ENCODE measurements around the gene ASTL.

The ASTL gene

DNA sequence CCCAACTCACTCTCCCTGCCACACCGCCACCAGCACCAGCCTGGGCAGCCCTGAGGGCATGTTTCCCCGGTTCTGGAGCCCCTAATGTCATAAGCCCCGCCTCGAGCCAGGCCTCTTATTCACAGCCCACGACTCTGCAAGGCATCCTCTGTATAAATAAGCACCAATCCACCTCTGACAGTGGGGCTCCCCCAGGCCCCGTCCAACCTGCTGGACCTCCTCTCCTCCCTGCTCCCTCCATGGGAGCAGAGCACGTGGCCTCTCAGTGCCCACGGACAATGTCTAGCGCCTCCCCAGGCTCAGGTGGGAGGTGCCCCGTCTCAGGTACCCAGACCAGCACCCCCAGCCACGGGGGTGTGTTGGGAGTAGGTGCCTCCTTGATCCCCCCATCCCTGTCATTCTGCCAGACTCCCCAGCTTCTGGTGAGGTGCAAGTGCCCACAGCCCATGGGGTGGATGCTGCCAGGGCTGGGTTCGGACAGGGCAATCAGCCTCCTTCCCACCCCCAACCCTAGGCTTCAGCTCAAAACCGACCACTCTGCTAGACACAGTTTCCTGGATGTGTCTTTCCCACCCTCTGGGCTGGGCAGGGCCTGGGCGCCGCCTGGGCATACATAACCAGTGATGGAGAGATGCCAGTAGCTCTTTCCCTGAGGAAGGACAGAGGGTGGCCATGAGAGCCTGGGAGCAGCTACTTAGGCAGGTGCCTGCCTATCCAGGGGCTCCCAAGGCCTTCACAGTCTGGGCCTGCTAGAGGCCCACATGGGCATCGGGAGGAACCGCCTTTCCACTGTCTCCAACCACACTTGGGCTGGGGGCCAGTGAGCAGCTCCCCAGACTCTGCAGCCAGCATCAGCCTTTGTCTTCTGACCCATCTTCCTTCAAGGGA lies 20.4 kb downstream of the ASTL start:
- TF ChIP-seq, protein P1, sequence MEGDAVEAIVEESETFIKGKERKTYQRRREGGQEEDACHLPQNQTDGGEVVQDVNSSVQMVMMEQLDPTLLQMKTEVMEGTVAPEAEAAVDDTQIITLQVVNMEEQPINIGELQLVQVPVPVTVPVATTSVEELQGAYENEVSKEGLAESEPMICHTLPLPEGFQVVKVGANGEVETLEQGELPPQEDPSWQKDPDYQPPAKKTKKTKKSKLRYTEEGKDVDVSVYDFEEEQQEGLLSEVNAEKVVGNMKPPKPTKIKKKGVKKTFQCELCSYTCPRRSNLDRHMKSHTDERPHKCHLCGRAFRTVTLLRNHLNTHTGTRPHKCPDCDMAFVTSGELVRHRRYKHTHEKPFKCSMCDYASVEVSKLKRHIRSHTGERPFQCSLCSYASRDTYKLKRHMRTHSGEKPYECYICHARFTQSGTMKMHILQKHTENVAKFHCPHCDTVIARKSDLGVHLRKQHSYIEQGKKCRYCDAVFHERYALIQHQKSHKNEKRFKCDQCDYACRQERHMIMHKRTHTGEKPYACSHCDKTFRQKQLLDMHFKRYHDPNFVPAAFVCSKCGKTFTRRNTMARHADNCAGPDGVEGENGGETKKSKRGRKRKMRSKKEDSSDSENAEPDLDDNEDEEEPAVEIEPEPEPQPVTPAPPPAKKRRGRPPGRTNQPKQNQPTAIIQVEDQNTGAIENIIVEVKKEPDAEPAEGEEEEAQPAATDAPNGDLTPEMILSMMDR (IDR thresholded peaks at IDR 0.05; ENCODE audit: borderline replicate concordance, insufficient read depth, low read depth, low read length): peak; percentile 32; the same call in 1 of the 2 replicates

DNA sequence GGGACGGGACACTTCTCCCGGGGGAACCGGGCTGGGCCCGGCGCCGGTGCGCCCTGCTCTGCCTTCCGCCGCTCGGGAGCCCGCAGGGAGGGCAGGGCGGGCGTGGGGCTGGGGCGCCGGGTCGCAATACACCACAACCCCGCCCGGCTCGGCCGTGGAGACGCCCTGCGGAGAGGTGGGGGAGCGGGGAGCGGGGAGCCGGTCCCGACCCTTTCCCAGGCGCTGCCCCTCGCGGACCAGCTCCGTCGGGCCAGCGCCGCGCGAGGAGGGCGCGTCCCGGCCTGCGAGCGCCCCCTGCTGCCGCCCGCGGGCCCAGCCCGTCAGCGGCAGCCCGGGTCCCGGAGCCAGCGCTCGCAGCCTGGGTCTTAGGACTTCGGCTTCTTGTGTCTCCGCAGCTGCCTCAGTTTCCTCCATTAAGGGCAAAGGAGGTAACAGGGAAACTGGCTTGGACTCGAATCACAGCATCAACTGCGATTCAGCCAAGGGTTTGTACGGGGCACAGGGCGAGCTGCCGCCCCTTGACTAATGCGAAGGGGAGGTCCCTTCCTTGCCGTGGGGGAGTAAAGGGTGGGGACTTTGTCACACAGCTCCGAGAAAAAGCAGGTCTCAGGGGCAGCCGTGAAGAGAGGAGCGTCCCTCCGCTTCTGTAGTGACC lies 21.3 kb downstream of the ASTL start:
- TF ChIP-seq, protein P1 (IDR thresholded peaks at IDR 0.05; ENCODE audit: borderline replicate concordance, insufficient read depth, low read depth, low read length): peak; percentile 96
- H3K4me3 ChIP-seq (ENCODE audit: low read depth, low read length): peak overlapping the region; percentile 54

More for the DNA sequence above, 20.4 kb downstream of the ASTL start:
- H3K4me3 ChIP-seq (ENCODE audit: low read depth, low read length): peak overlapping the region; percentile 54

DNA sequence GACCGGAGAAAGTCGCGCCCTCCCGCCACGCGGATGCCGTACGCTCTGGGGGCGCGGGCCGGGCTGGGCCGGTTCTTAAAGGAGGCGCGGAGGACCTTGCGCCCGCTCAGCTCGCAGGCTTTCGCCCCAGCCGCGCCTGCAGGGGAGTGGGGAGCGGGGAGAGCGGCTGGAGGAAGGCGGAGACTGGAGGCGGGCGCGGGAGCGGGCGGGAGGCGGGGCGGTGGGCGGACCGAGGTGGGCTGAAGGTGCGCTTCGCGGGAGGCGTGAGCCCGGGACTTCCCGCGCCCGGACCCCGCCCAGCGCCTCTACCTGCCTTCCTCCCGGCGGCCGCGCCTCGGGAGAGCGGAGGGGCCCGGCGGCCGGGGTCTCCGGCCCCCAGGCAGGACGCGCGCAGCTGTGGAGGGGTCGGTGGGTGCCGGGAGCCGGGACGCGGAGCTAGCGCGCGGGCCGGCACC lies 21.9 kb downstream of the ASTL start, which contains the start of gene ADRA2B:
TSS of gene ADRA2B (minus strand) at position 148 of the 455 bp plus-strand sequence. CDS start 422 bp downstream, outside the sequence.
- TF ChIP-seq, protein P1 (IDR thresholded peaks at IDR 0.05; ENCODE audit: borderline replicate concordance, insufficient read depth, low read depth, low read length): no peak
- H3K4me3 ChIP-seq (ENCODE audit: low read depth, low read length): peak within 1 kb of the TSS; percentile 54

DNA sequence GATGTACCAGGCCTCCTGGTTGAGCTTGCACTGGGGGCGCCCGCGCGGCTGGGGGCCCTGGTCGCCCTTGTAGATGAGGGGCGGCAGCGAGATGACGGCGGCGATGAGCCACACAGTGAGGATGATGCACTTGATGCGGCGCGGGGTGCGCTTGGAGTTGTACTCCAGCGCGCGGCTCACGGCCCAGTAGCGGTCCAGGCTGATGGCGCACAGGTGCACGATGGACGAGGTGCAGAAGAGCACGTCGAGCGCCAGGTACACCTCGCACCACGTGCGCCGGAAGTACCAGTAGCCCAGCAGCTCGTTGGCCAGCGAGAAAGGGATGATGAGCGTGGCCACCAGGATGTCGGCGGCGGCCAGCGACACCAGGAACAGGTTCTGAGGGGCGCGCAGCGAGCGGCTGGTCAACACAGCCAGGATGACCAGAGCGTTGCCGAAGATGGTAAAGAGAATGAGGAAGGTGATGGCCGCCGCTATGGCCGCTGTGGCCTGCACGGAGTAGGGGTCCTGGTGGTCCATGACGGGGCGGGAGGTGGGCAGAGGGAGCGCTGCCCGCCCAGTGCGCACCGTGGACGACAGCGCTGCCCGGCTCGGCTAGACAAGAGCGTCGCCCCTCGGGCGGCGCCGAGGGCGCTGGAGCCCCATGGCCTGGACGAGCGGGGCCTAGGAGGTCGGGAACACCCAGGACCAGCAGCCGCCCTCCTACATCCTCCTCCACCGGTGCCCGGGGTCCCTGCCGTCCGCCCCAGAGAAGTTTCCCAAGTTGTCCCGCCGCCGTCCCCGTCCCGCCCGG lies 22.5 kb downstream of the ASTL start:
- TF ChIP-seq, protein P1 (IDR thresholded peaks at IDR 0.05; ENCODE audit: borderline replicate concordance, insufficient read depth, low read depth, low read length): no peak
- H3K4me3 ChIP-seq (ENCODE audit: low read depth, low read length): peak overlapping the region; percentile 54

DNA sequence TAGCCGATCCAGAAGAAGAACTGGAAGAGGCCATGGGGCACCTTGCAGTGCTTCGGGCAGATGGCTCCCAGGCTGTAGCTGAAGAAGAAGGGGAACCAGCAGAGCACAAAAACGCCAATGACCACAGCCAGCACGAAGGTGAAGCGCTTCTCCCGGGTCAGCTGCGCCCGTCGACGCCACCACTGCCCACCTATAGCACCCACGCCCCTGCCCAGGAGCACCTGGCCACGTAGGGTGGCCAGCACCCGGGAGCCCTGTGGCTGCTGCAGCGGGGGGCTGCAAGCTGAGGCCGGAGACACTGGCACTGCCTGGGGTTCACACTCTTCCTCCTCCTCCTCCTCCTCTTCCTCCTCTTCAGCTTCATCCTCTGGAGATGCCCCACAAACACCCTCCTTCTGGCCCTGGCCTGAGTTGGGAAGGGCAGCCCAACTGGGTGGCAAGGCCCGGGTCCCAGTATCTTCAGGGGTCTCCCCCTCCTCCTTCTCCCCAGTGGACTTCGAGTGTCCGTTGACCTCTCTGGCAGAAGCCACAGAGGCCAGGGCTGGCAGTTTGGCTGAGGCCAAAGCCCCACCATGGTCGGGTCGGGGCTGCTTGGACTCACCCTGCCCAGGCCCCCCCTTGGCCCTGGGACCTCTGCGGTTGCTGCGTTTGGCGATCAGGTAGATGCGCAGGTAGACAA lies 23.3 kb downstream of the ASTL start:
- no peak overlapping the region for H3K4me3 ChIP-seq (ENCODE audit: low read depth, low read length)
- TF ChIP-seq, protein P1 (IDR thresholded peaks at IDR 0.05; ENCODE audit: borderline replicate concordance, insufficient read depth, low read depth, low read length): no peak

DNA sequence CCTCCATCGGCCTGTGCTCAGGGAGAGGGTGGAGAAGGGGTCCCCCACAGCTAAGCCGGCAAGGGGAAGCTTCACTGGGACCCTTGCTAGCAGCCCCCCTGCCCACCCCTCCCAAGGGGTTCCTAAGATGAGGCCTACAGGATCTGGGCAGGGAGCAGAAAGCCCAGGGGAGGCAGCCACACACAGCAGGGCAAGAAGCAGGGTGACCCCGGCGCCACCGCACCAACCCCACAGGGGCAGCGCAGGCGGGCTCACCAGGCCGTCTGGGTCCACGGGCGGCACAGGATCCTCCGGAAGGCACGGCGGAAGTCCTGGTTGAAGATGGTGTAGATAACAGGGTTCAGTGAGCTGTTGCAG lies 23.8 kb downstream of the ASTL start:
- no peak overlapping the region for H3K4me3 ChIP-seq (ENCODE audit: low read depth, low read length)
- TF ChIP-seq, protein P1 (IDR thresholded peaks at IDR 0.05; ENCODE audit: borderline replicate concordance, insufficient read depth, low read depth, low read length): no peak
